ENCODE results near the gene LRIG2.
"Not testable (repeated sequence)": the region's sequence is repeated elsewhere in the genome, so short reads cannot be mapped to it uniquely, and the experiment has no call there.

Gene LRIG2

GRCh38 chr1:113126207-113126606 lies 53.2 kb downstream of the LRIG2 start:
- no peak for DNase-seq (ENCODE audit: low read depth in 2 of 2)

DNA sequence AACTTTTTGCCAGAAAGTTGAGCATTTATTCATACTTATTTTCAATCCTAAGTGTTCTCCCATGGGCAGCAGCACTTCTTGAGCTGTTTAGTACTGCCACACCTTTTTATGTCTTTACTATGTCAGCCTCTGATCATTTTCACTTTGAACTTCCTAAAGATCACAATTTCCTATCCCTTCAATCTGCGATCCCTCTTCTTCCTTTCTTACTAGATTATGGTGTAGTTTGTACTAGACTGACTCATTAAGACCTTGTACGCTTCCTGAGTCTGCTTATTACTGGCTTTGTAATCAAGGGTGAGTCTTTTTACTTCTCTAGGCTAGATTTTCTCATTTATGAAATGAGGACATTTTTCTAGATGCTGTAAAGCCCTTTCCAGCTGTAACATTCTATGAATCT lies 55.1 kb downstream of the LRIG2 start:
- no peak for DNase-seq (ENCODE audit: low read depth in 2 of 2)

GRCh38 chr1:113129529-113130185 lies 56.7 kb downstream of the LRIG2 start:
- DNase-seq (ENCODE audit: low read depth in 2 of 2), result no peak

DNA sequence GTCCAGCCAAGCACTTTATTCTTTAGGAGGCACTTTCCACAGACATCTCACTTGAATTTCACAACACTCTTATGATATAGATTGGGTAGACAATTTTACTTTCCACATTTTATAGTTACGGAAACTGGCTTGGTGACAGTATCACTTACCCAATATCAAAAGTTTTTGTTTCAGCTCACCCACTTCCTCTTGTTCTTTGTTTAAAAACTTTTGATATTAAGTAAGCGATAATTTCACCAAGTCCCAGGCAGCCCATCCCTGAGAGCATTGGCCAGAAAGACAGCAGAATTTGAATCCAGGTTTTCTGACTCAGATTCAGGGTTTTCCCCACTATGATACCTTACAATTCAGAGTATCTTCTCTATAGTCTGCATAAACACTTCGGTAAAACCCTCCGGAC lies 60.0 kb downstream of the LRIG2 start:
- no peak for DNase-seq (ENCODE audit: low read depth in 2 of 2)

- DNase-seq (ENCODE audit: low read depth in 2 of 2), result no peak
Measured at GRCh38 chr1:113133759-113134158, 60.8 kb downstream of the LRIG2 start.

DNA sequence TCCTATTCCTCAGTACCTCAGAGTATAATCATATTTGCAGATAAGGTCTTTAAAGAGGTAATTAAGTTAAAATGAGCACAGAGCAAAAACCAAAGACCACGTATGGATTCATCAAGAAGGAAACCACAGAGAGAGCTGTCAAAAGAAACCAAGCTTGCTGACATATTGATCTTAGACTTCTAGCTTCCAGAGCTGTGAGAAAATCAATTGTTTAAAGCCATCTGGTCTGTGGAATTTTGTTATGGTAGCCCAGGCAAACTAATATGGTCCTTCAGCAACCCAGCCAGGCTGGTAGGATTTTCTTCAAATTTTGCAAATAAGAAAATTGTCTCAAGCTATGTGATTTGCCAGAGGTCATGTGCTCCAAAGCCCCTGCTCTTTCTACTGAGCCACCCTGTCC lies 62.5 kb downstream of the LRIG2 start:
- DNase-seq (ENCODE audit: low read depth in 2 of 2), result no peak

- no peak for DNase-seq (ENCODE audit: low read depth in 2 of 2)
Measured at GRCh38 chr1:113136476-113136875, 63.5 kb downstream of the LRIG2 start.

DNA sequence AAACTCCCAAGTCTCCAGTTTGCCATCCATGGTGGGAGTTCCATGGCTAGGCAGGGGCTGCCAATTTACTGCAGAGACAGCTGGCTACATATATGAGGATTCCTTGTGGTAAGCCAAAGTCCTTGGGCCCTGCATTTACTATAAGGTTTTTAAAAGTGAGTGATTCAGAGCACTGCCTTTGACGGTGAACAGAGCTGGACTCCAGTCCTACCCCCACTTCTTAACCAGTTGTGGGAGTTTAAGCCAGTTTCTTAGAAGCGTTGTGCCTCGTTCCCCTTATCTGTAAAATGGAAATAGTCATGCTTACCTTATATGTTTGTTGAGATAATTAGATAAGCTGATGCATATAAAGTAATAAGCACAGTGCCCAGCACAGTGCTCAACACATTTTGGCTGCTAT lies 64.6 kb downstream of the LRIG2 start:
- DNase-seq (ENCODE audit: low read depth in 2 of 2), result no peak

DNA sequence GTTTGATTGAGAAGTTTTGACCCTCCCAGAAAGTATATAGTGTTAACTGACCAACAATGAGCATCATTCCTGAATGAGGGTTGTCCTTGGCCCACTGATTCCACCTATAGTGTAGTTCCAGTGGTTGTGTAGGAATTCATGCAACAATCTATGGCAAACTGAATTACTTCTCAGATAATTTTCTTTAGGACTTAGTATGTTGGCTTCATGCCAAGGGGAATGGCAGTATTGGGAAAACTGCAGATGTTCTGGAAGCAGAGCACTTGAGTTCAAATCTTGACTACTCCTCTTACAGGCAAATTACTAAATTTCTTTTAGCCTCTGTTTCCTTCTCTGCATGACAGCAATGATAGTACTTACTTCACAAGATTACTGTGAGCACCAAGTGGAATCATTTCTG lies 65.8 kb downstream of the LRIG2 start:
- DNase-seq (ENCODE audit: low read depth in 2 of 2), result no peak

DNA sequence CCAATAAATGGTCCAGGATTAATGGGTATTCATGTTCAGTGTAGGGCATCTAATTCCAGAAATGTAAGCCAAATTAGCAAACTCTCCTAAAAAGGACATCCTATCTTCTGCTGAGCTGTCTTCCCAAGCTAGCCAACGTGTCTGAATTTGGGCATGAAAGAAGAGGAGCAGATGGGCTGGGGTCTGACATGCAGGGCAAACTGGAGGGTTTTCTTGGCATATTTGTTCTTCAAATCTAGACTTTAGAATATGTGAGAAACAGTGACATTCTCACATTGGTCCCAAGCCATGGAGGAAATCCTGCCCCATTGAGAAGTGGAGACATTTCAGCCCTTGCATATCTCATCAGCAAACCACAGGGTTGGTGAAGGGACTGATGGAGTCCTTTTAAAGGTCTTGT lies 67.2 kb downstream of the LRIG2 start:
- no peak for DNase-seq (ENCODE audit: low read depth in 2 of 2)

GRCh38 chr1:113140588-113141446 lies 67.8 kb downstream of the LRIG2 start:
- peak in 1 of 2 donors; percentile 2 for DNase-seq (ENCODE audit: low read depth in 2 of 2)

DNA sequence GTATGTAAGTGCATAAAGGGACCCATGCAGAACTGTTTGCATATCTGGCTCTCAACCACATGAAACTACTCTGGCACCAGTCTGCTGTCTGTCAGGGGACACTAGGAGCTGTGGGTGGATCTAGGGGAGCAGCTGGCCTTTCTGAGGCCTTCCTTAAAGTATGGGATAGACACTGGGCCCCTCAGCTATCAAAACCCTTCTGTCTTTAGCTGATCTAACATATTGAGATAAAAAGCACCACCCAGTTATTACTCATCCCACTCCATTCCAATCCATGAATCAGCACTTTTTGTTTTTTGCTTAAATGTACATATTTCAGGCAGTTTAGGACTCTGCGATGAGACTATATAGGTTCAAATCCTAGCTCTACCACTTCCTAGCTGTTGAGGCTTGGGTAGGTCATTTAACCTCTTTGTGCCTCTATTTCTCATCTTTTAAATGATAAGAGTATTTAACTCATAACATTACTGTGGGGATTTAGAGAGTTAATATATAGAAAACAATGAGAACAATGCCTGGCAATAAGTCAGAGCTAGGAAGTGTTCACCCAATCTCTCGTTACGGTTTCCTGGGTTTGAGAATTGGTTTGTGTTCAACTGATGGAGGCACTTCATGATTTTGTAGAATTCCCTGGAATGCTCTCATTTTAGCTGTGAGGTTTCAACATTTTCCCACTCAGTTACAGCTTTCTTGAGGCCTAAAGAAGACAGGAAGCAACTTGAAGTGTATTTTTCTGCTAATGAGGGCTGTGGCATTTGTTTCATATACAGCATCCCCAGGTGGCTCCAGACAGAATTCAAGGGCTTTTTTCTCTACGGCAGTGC lies 68.9 kb downstream of the LRIG2 start:
- no peak for DNase-seq (ENCODE audit: low read depth in 2 of 2)

DNA sequence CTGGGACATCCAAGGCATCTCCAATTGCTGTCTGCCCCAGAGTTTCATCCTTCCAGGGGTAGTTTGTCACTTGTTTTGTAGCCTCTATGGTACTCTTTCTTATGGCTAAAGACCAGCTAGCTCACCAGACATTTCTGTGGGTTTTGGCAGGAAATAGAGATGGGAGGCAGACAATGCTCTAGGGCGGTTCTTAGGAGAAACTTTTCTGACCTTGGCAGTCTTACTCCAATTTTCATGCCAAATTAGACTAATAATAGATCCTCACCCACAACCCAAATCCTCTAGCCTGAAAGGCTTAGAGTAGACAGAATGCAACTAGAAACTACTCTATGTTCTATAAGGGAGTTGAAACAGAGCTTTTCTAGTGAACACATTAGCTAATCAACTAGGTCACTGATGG lies 69.8 kb downstream of the LRIG2 start:
- no peak for DNase-seq (ENCODE audit: low read depth in 2 of 2)

- no peak for DNase-seq (ENCODE audit: low read depth in 2 of 2)
Measured at GRCh38 chr1:113146242-113147072, 73.5 kb downstream of the LRIG2 start.

- no peak for DNase-seq (ENCODE audit: low read depth in 2 of 2)
Measured at GRCh38 chr1:113147073-113147625, 74.2 kb downstream of the LRIG2 start.

DNA sequence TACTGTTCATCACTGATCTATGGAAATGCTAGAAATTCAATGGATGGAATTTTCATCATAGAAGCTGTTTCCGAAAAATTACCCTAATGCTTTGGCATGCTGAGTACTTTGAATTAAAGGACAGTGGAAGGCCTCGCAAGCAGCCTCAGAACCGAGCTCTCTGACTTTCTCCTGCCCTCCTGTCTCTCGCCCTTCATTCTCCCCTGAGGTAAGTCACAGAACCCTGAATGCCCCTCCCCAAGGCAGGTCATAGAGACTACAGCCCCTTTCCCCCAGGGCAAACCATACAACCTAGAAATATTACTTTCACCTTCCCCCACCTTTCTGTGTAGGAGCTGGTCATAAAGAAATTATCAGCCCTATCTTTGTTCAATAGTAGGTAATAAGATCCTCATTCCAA lies 74.8 kb downstream of the LRIG2 start:
- no peak for DNase-seq (ENCODE audit: low read depth in 2 of 2)

DNA sequence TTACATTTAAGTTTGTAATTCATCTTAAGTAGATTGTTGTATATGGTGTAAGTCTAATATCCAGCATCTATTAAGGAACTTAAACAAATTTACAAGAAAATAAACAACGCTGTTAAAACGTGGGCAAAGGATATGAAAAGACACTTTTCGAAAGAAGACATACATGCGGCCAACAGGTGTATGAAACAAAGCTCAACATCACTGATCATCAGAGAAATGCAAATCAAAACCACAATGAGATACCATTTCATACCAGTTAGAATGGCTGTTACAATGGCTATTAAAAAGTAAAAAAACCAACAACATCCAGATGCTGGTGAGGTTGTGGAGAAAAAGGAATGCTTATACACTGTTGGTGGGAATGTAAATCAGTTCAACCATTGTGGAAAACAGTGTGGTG lies 77.5 kb downstream of the LRIG2 start:
- not testable (repeated sequence) for DNase-seq (ENCODE audit: low read depth in 2 of 2)

- no peak for DNase-seq (ENCODE audit: low read depth in 2 of 2)
Measured at GRCh38 chr1:113153116-113153803, 80.3 kb downstream of the LRIG2 start.

DNA sequence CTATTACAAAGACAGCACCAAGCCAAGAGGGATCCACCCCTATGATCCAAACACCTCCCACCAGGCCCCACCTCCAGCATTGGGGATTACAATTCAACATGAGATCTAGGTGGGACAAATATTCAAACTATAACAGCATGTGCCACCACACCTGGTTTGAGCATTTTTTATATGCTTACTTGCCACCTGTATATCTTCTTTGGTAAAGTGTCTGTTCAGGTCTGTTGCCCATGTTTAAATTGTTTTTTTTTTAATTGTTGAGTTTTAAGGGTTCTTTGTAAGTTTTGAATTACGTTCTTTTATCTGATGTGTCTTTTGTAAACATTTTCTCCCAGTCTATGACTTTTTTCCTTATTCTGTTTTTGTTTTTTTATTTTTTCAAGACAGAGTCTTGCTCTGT lies 83.4 kb downstream of the LRIG2 start:
- no peak for DNase-seq (ENCODE audit: low read depth in 2 of 2)

DNA sequence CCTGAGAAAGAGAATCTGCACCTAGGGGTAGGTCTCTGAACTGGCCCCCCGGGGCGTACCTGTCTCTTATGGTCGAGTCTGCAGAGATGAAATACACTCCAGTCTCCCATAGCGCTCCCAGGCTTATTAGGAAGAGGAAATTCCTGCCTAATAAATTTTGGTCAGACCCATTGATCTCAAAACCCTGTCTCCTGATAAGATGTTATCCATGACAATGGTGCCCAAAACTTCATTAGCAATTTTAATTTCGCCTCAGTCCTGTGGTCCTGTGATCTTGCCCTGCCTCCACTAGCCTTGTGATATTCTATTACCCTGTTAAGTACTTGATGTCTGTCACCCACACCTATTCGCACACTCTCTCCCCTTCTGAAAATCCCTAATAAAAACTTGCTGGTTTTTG lies 85.7 kb downstream of the LRIG2 start:
- not testable (repeated sequence) for DNase-seq (ENCODE audit: low read depth in 2 of 2)

DNA sequence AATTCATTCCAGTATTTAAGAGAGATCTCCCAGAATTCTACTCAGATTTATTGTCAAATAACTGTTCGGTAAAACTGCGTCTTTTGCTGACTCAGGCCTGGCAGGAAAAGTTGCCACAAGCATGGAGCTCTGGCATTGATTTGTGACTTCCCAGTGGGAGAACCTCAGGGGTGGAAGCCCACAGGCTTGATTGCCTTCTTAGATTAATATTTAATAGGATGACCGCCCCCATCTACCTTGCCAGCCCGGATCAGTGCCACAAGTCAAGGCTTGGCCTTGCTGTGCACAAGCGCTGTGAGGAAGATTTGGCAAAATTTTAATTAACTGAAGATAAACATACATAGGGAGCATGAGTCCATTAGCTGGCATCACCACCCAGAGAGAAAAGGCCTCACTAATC lies 93.5 kb downstream of the LRIG2 start:
- DNase-seq (ENCODE audit: low read depth in 2 of 2), result no peak
